ENCODE data around the gene ALDH3B2.
"Not testable (repeated sequence)": the region's sequence is repeated elsewhere in the genome, so short reads cannot be mapped to it uniquely, and the experiment has no call there.

ALDH3B2 gene

DNA sequence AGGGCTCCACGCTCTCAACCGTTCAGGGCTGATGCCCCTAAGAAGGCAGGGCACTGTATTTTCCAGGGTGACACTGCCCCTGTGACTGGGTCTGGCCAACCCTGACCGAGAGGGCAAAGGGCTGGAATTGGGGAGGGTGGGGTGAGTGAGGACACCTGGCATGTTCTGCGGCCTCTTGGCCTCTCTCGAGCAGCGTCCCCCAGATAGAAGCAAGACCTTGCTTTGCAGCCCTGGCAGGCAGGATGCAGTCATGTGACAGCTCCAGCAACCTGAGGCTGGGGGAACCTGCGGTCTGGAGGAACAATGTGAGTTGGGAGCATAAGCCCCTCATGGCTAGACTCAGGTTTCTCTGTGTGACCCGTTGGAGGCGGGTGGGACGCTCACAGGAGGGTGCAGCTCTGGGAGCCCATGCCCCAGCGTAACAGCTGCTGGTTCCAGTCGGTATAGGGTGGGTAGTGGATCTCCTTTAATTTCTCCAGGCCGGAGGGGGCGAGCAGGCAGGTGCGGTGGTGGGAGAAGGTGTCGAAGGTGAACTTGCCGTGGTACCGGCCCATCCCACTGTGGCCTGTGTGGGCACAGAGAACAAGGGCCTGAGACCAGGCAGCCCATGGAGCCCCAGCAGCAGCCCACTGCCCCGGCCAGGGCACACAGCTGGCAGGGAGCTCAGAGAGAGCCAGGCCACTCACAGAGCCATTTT, 11.4 kb downstream of the ALDH3B2 start:
- no peak for DNase-seq (ENCODE audit: low read depth in 2 of 2, low spot score in 1 of 2)

DNA sequence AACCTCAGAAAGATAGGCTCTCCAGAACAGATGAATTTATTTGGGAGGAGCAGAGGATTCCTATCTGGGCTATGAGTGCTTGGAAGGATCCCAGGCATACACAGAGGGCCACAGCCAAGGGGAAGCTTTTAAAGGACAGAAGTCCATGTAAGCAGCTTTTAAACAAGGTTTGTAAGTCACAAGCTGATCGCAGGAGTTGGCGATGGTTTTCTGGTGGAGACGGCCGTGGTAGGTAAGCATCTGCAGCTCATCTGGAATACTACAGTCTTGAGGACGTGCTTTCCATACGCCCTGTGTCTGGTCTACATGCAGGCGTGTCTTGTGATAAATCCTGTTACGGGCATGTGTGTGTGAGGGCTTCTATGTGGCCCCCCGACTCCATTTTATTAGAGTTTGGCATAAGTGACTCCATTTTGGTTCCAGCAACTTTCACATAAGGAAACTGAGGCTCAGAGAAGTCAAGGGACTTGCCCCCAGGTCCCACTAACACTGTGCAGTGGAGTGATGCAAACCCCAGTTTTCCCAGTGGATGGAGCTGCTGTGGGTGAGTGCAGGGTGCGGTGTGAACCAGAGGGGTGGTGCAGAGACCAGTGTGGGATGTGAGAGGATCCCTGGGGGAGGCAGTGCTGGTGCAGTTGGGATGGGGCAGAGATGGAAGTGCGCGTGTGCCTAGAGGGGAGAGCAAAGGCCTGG, 12.1 kb downstream of the ALDH3B2 start:
- no peak for DNase-seq (ENCODE audit: low read depth in 2 of 2, low spot score in 1 of 2)

DNA sequence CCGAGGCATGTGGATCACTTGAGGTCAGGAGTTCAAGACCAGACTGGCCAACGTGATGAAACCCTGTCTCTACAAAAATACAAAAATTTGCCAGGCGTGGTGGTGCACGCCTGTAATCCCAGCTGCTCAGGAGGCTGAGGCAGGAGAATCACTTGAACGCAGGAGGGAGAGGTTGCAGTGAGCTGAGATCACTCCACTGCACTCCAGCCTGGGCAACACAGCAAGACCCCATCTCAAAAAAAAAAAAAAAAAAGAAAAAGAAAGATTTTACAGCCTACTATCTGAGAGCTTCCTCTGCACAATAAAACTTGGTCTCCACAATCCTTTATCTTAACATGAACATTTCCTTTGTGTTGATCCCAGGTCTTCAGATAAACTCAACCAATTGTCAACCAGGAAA, 13.7 kb downstream of the ALDH3B2 start:
- DNase-seq (ENCODE audit: low read depth in 2 of 2, low spot score in 1 of 2), result not testable (repeated sequence)

DNA sequence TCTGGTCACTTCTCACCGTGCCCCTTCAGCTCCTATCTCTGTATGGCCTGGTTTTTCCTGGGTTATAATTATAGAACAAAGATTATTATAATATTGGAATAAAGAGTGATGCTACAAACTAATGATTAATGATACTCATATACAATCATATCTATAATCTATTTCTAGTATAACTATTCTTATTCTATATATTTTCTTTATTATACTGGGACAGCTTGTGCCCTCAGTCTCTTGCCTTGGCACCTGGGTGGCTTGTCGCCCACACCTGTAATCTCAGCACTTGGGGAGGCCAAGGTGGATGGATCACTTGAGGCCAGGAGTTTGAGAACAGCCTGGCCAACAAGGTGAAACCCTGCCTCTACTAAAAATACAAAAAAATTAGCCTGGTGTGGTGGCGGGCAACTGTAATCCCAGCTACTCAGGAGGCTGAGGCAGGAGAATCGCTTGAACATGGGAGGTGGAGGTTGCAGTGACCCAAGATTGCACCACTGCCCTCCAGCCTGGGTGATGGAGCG, 14.7 kb downstream of the ALDH3B2 start:
- not testable (repeated sequence) for DNase-seq (ENCODE audit: low read depth in 2 of 2, low spot score in 1 of 2)

DNA sequence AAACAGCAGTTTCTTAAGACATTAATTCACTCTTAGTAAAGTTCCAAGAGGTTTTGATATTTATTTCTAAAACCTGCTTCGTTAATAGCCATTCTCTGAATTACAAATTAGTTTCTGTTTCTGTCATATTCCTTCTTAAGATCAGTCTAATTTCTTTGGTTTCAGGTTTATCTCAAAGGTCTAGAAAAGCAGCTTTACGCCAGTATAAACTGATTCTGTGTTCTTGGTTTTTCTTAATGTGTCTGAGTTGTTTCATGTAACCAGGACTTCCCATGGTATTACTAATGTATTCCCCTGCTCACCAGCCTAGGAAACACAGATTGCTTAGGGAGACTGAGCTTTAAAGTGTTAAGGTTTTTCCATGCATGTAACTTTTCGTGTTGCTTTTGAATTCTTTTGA, 17.1 kb downstream of the ALDH3B2 start:
- no peak for DNase-seq (ENCODE audit: low read depth in 2 of 2, low spot score in 1 of 2)

DNA sequence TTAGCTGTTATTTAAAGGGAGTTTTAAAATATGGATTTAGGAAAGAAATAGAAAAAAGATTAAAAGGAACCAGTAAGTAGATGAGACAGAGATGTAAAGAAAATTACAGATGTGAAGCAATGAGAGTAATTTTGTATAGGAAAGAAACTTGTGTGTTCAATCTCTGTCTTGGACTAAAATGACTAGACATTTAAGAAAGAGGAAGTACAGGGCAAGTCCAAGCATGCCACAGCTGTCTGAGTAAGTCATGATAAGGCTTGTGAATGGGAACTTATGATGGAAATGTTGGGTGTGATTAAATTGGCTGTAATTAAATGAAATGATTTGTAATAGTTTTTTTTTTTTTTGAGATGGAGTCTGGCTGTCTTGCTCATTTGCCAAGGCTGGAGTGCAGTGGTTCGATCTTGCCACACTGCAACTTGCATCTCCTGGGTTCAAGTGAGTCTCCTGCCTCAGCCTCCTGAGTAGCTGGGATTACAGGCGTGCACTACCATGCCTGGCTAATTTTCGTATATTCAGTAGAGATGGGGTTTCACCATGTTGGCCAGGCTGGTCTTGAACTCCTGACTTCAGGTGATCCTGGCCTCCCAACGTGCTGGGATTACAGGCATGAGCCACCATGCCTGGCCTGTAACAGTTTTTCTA, 18.0 kb downstream of the ALDH3B2 start:
- no peak for DNase-seq (ENCODE audit: low read depth in 2 of 2, low spot score in 1 of 2)

DNA sequence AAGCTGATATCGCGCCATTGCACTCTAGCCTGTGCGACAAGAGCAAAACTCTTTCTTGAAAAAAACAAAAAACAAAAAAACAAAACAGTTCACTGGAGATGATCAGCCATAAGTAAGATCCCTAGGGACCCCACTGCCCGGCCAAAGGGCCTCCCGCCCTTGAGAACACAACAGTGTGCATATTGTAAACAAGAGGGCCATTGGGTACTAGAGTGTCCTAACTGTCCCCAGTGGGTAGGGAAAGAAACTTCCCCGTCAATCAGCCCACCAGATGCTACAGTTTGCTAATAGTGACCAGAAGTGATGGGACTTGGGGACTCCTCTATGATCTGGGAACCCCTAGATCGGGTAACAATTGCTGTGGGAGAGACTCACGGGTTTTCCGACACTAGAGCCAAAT, 20.2 kb downstream of the ALDH3B2 start:
- no peak for DNase-seq (ENCODE audit: low read depth in 2 of 2, low spot score in 1 of 2)

DNA sequence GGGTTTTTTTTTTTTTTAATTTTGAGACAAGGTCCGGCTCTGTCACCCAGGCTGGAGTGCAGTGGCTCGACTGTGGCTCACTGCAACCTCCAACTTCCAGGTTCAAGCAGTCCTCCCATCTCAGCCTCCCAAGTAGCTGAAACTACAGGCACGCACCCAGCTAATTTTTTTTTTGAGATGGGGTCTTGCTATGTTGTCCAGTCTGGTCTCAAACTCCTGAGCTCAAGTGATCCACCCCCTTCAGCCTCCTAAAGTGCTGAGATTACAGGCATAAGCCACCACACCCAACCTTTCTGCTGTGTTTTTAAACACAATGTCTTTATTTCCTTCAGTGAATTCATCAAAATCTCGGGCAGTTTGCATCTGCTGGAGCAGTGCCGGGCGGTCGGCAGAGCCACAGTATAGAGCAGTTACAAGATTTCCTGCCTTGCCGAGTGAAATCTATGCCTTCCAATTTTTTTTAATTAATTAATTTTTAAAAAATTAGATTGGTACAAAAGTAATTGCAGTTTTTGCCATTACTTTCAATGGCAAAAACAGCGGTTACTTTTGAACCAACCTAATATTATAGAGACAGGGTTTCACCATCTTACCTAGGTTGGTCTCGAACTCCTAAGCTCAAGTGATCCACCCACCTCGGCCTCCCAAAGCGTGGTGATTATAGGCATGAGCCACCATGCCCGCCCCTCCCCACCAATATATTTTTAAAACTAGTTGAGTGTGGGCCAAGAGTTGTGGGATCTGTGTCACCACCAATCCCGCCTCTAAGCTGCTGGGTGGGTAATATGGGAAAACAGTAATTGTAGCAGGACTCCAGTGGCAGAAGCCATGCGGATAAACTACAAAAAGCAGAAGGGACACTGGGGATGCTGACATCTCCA, 21.2 kb downstream of the ALDH3B2 start:
- DNase-seq (ENCODE audit: low read depth in 2 of 2, low spot score in 1 of 2), result no peak

DNA sequence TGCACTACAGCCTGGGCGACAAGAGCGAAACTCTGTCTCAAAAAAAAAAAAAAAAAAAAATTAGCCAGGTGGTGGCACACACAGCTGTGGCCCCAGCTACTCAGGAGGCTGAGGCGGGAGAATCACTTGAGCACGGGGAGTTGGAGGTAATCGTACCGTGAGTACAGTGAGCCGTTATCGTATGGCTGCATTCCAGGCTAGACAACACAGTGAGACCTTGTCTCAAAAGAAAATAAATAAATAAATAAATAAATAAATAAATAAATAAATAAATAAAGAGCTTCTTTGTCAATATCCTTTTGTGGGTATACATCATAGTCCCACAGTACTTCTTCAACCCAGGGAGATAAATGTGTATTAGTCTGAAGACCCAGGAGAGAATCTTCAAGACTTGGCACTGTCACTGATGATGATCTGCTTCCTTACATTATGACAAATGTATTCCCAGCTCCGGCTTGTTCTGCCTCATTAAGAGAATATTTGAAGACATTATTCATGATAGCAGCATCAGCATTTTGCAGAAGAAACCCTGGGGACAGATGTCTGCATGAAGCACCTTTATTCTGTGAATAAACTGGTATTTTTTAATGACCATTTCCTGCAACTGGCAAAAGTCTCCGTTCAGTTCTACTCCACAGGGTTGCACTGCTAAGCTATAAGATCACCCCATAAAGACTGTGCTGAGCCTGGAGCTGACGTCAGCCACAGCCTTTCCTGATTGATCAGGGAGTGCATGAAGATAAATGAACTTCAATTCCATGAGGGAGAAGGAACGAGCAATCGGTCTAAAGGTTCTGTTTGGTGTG, 22.2 kb downstream of the ALDH3B2 start:
- no peak for DNase-seq (ENCODE audit: low read depth in 2 of 2, low spot score in 1 of 2)

DNA sequence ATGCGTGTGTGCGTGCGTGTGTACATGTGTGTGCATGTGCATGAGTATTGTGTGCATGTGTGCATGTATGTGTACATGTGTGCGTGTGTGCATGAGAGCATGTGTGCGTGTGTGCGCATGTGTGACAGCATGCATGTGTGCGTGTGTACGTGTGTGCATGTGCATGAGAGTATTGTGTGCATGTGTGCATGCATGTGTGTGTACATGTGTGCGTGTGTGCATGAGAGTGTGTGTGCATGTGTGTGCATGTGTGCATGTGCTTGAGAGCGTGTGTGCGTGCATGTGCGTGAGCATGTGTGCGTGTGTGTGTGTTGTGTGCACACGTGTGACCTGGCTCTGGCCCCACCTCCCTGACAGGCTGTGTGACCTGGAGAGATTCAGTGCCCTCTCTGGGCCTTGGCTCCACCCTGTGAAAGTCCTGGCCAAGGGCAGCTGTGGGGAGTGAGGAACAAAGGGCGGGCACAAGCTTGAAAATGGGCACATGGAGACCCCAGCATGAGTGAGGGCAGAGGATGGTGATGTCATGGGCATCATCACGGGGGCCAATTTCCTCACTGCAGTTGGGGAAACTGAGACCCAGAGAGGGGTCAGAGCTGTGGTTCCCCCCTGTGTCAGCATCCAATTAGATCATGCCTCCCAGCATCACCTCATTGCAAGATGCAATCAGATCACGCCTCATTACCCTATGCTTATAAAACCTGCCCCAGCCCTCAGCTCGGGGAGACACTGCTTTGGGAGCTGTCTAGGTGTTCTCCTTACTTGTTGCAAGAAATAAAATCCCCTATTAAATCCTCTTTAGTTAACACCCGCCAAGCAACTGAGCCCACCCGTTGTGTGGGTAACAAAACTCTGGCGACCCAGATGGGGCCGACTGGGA, 24.6 kb downstream of the ALDH3B2 start:
- DNase-seq (ENCODE audit: low read depth in 2 of 2, low spot score in 1 of 2), result no peak

DNA sequence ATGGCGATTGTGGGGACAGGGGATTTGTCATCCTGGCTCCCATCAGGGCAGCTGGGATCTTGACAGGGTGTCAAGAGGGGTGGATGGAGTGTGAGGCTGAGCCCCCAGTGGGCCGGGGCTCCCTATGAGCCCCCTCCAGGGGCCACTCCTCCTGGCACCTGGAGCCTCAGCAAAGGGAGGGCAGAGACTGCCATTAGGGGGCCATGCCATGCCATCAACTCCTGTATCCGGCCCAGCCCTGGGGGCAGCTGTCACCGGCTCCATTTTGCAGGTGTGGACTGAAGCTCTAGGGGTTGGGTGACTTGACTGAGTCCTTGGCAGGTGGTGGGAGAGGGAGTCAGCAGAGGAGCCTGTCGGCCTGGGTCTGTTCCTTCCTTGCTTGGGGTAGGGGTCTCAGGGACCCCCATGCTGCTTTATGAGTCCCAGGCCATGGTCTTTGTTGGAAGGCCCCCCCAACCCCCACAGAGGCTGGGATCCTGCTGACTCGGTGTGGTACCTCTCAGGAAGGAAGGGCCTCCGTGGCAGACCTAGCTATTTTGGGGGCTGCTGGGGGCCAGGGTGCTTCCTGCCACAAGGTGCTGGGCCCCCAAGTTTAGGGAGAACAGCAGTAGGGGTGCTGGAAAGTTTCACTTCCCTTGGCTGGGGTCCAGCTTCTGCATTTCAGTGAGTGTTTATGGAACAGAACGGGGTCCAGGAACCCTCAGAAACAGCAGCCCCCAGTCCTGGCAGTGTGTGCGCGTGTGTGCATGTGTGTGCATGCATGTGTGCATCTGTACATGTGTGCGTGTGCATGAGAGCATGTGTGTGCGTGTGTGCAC, 25.4 kb downstream of the ALDH3B2 start:
- no peak for DNase-seq (ENCODE audit: low read depth in 2 of 2, low spot score in 1 of 2)

DNA sequence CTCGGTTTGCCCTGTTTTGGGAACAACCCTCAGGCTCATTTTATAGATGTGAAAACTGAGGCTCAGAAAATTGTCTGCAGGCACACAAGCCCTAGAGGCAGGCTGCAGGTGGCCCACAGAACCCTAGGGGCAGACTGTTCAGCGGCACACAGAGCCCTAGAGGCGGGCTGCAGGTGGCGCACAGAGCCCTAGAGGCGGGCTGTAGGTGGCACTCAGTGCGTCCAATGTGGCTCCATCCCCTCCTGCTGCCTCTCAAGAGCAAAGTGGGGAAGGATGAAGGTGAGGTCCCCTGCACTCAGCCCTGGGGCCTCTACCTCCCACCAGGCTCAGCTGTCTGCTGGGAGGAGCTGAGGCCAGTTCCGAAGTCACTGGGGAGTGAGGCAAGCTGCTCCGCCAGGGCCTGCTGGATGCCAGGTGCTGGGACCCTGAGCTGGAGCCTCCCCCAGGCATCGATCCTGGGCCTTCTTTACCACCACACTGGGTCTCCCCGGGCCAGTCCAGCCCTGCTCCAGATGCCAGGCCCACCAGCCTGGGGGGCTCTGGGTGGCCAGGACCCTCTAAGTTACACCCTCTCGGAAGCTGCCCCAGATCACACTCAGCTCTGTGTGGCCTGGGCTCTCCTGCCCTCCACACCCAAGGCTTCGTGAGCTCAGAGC, 26.2 kb downstream of the ALDH3B2 start:
- no peak for DNase-seq (ENCODE audit: low read depth in 2 of 2, low spot score in 1 of 2)

DNA sequence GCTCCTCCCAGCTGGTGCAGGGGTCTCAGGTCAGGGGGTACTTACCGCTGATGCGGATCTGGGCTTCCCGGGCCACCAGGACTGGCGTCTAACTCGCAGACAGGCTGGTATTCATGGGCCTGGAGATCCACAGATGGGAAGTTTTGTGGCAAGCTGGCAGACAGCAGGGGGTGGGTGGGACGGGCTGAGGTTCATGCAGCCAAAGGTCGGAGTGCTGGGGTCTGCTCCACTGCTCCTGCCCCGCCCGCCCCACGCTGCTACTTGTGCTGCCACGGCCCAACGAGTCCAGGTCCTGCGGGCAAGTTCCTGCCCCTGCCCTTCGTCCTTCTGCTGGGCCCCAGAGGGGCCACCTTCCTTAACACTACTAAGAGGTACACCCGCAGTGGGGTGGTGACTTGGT, 27.0 kb downstream of the ALDH3B2 start:
- no peak for DNase-seq (ENCODE audit: low read depth in 2 of 2, low spot score in 1 of 2)

DNA sequence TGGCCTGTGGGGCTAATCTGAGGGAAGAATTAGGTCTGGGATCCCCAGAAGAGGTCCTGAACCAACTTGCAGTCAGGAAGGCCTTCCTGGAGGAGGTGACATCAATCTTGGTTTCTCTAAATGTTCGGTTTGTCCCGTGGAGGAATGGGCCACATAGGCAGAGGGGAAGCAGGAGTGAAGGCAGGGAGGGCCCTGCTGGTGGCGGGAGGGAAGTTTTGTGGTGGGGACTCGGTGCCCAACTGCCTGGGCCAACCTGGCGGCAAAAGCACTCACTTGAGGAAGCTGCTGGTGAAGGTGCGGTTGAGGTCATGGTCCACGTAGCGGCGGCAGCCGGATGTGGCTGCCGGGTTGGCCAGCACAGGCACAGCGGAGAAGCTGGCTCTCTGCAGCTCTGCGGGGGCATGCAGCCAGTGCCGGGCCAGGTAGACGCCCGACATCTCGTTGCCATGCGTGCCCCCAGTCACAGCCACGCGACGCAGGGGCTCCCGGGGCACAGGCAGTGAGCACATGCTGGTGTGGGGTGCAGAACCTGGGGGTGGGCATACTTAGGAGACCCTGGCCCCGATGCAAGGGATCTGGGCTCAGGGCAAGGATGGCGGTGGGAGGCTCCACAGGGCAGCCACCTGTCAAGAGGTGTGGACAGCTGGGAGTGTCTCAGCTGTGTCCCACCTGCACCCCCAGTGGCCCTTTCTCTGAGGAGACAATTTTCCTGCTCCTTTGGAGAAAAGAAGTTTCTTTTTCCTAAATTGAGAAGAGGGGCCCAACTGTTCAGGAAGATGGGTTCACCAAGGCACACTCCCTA, 27.7 kb downstream of the ALDH3B2 start:
- no peak for DNase-seq (ENCODE audit: low read depth in 2 of 2, low spot score in 1 of 2)

DNA sequence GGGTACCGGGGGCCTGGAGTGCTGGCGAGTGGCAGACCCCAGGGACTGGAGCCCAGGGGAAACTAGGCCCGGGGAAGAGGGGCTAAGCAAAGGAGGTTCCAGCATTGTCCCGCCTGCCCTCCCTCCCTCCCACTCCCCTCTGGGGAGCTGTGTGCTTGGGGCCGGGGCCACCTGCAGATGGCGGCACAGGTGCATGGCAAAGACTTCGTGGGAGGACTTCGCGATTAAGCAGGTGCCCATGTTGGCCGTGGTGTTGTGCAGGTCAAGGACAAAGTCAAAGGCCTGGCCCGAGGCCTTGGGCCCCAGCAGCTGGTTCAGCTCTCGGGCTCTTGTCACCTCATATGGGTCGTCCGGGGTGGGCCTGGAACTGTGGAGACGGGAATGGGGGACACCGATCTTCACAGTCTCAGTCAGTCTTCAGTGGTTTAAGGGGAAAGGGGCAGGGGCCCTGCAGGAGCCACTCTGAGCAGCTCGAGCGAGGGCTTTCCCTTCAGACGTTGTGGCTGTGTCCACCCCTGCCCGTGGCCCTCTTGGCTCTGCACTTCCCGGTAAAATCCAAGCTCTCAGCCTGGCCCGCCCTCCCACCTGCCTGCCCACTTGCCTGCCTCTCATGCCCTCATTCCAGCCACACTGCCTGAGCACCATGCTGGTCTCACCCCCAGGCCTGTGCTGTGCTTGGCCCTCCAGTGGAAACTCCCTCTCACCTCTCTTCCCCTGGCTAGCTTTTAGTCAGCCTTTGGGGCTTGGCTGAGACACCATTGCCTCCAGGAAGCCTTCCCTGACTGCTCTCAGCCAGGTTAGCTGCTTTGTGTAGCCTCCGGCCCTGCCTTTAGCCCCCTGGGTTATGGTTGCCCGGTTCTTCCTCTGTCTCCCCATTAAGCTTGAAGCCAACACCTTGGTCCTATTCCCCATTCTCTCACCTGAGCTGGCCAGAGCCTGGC, 28.6 kb downstream of the ALDH3B2 start:
- DNase-seq (ENCODE audit: low read depth in 2 of 2, low spot score in 1 of 2), result no peak

All from stimulated activated CD8-positive, alpha-beta memory T cell treated with anti-CD3 and anti-CD28 coated beads, Interleukin-4, amount 100 ng/mL, for 1 hour (primary cell).